NCI-H446 (cell line): ENCODE measurements around the gene GRIK4.

Experiments used
- DNase-seq, 2 experiments: peaks; one replicate each; lab custom pipeline; 2025; lab: John Stamatoyannopoulos, UW

The GRIK4 gene

GRCh38 chr11:120642196-120642894 is 130.8 kb downstream of the GRIK4 start:
- no peak for DNase-seq

GRCh38 chr11:120643284-120643683 is 131.7 kb downstream of the GRIK4 start:
- no peak for DNase-seq

GRCh38 chr11:120645639-120646038 is 134.1 kb downstream of the GRIK4 start:
- peak in 1 of 2 experiments; percentile 15 for DNase-seq

- no peak for DNase-seq
These were observed 134.7 kb downstream of the GRIK4 start for GRCh38 chr11:120646206-120646605.

- DNase-seq: no peak
These were observed 136.1 kb downstream of the GRIK4 start for GRCh38 chr11:120647681-120648080.

GRCh38 chr11:120648771-120649170 is 137.2 kb downstream of the GRIK4 start:
- DNase-seq: no peak

- no peak for DNase-seq
These were observed 137.8 kb downstream of the GRIK4 start for GRCh38 chr11:120649316-120649715.

- no peak for DNase-seq
These were observed 139.8 kb downstream of the GRIK4 start for GRCh38 chr11:120651396-120651795.

- DNase-seq: no peak
These were observed 140.3 kb downstream of the GRIK4 start for GRCh38 chr11:120651836-120652235.

GRCh38 chr11:120652705-120653335 is 141.3 kb downstream of the GRIK4 start:
- no peak for DNase-seq

- DNase-seq: no peak
These were observed 144.0 kb downstream of the GRIK4 start for GRCh38 chr11:120655589-120655988.

GRCh38 chr11:120657306-120658070 is 145.9 kb downstream of the GRIK4 start:
- no peak for DNase-seq

- no peak for DNase-seq
These were observed 146.5 kb downstream of the GRIK4 start for GRCh38 chr11:120658071-120658423.

- DNase-seq: no peak
These were observed 147.5 kb downstream of the GRIK4 start for GRCh38 chr11:120659076-120659475.

GRCh38 chr11:120660024-120660565 is 148.5 kb downstream of the GRIK4 start:
- peak in 1 of 2 experiments; percentile 9 for DNase-seq

GRCh38 chr11:120662071-120662676 is 150.6 kb downstream of the GRIK4 start:
- DNase-seq: no peak

GRCh38 chr11:120663142-120663541 is 151.6 kb downstream of the GRIK4 start:
- DNase-seq: no peak

GRCh38 chr11:120666121-120666639 is 154.6 kb downstream of the GRIK4 start:
- no peak for DNase-seq

- no peak for DNase-seq
These were observed 155.7 kb downstream of the GRIK4 start for GRCh38 chr11:120667281-120667680.

GRCh38 chr11:120667934-120668333 is 156.4 kb downstream of the GRIK4 start:
- DNase-seq: no peak

GRCh38 chr11:120668537-120668936 is 157.0 kb downstream of the GRIK4 start:
- no peak for DNase-seq

- DNase-seq: no peak
These were observed 163.0 kb downstream of the GRIK4 start for GRCh38 chr11:120674542-120674941.
